ENCODE results near the gene OR1L8.

GRCh38 chr9:122538757-122539156 lies 44.4 kb downstream of the OR1L8 start:
- TF ChIP-seq, protein P1, sequence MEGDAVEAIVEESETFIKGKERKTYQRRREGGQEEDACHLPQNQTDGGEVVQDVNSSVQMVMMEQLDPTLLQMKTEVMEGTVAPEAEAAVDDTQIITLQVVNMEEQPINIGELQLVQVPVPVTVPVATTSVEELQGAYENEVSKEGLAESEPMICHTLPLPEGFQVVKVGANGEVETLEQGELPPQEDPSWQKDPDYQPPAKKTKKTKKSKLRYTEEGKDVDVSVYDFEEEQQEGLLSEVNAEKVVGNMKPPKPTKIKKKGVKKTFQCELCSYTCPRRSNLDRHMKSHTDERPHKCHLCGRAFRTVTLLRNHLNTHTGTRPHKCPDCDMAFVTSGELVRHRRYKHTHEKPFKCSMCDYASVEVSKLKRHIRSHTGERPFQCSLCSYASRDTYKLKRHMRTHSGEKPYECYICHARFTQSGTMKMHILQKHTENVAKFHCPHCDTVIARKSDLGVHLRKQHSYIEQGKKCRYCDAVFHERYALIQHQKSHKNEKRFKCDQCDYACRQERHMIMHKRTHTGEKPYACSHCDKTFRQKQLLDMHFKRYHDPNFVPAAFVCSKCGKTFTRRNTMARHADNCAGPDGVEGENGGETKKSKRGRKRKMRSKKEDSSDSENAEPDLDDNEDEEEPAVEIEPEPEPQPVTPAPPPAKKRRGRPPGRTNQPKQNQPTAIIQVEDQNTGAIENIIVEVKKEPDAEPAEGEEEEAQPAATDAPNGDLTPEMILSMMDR (IDR thresholded peaks at IDR 0.05) = no peak
- TF ChIP-seq POLR2AphosphoS5 (IDR thresholded peaks at IDR 0.05) (no peak), POLR2A (IDR thresholded peaks at IDR 0.05) (no peak), EP300 (IDR thresholded peaks at IDR 0.05) (no peak)
